Measurements from ENCODE around the gene LILRB3.
"Not testable (repeated sequence)": the region's sequence is repeated elsewhere in the genome, so short reads cannot be mapped to it uniquely, and the experiment has no call there.

LILRB3 gene

GRCh38 chr19:54242234-54242633 is 19.4 kb upstream of the LILRB3 start:
- not testable (repeated sequence) for DNase-seq

GRCh38 chr19:54240372-54241336 is 17.8 kb upstream of the LILRB3 start:
- not testable (repeated sequence) for DNase-seq

- not testable (repeated sequence) for DNase-seq
Measured at GRCh38 chr19:54239491-54240371, 16.9 kb upstream of the LILRB3 start.

- DNase-seq = no peak
Measured at GRCh38 chr19:54233941-54234340, 11.1 kb upstream of the LILRB3 start.

GRCh38 chr19:54231077-54231931 is 8.5 kb upstream of the LILRB3 start:
- peak; percentile 87 for DNase-seq

- DNase-seq = no peak
Measured at GRCh38 chr19:54230031-54230430, 7.2 kb upstream of the LILRB3 start.

GRCh38 chr19:54229146-54229545 is 6.3 kb upstream of the LILRB3 start:
- no peak for DNase-seq

GRCh38 chr19:54224619-54225018 is 1.8 kb upstream of the LILRB3 start:
- not testable (repeated sequence) for DNase-seq

GRCh38 chr19:54223937-54224281 is 1.1 kb upstream of the LILRB3 start:
- DNase-seq = not testable (repeated sequence)

GRCh38 chr19:54223277-54223936 is 600 bp upstream of the LILRB3 start:
- not testable (repeated sequence) for DNase-seq

GRCh38 chr19:54221947-54222346 is 860 bp downstream of the LILRB3 start:
- DNase-seq = not testable (repeated sequence)

- DNase-seq = not testable (repeated sequence)
Measured at GRCh38 chr19:54219702-54220101, 3.1 kb downstream of the LILRB3 start.

- DNase-seq = no peak
Measured at GRCh38 chr19:54218960-54219661, 3.7 kb downstream of the LILRB3 start.

- no peak for DNase-seq
Measured at GRCh38 chr19:54218259-54218658, 4.5 kb downstream of the LILRB3 start.

GRCh38 chr19:54217517-54218247 is 5.1 kb downstream of the LILRB3 start:
- DNase-seq = not testable (repeated sequence)

- no peak for DNase-seq
Measured at GRCh38 chr19:54216869-54217268, 5.9 kb downstream of the LILRB3 start.

- DNase-seq = not testable (repeated sequence)
Measured at GRCh38 chr19:54214734-54215133, 8.1 kb downstream of the LILRB3 start.

GRCh38 chr19:54214217-54214616 is 8.6 kb downstream of the LILRB3 start:
- not testable (repeated sequence) for DNase-seq

GRCh38 chr19:54211235-54211634 is 11.6 kb downstream of the LILRB3 start:
- no peak for DNase-seq

GRCh38 chr19:54209811-54210494 is 12.9 kb downstream of the LILRB3 start:
- DNase-seq = peak; percentile 87
